Stomach (tissue), 9 donors: ENCODE data around the gene MNAT1. TPM values are rescaled to one million over a fixed set of nuclear protein-coding genes. Genes with fewer than 3 reads are reported as not detected.

Experiments used
- DNase-seq, 2 donors: peaks; one replicate each; pipeline versions ENCODE4 v3.0.0 to v3.0.0-alpha.2; 2013 to 2019
- H3K27ac ChIP-seq, 5 donors: fragments of 200-600 bp in 4 of 5; sonication (generic) in 4 of 5; one replicate each; pipeline ENCODE4 v1.5.1; 2013 to 2019; ENCODE audit warnings: mild to moderate bottlenecking in 1 of 5, moderate library complexity in 1 of 5
- H3K27me3 ChIP-seq, 3 donors: fragments of 200-600 bp; sonication (generic); one replicate each; pipeline ENCODE4 v1.5.1; 2017 to 2019; ENCODE audit warnings: mixed run types in 1 of 3
- H3K36me3 ChIP-seq, 4 donors: fragments of 200-600 bp; sonication (generic); 1 replicate in 3 of 4; 2 replicates in 1 of 4; pipeline ENCODE4 v1.5.1; 2016 to 2019
- H3K4me1 ChIP-seq, 4 donors: fragments of 200-600 bp; sonication (generic); one replicate each; pipeline ENCODE4 v1.5.1; 2016 to 2019
- H3K4me3 ChIP-seq, 4 donors: fragments of 200-600 bp; sonication (generic) in 3 of 4; one replicate each; pipeline ENCODE4 v1.5.1; 2016 to 2019; ENCODE audit warnings: mild to moderate bottlenecking in 1 of 4
- H3K9me3 ChIP-seq, 4 donors: fragments of 200-600 bp; sonication (generic); one replicate each; pipeline ENCODE4 v1.5.1; 2016 to 2019
- EP300 ChIP-seq: sonication (generic); formaldehyde crosslinking; IDR thresholded peaks from one replicate; pipeline ENCODE4 v1.6.1; 2017; ENCODE audit warnings: antibody characterized with exemption
- POLR2A ChIP-seq, 4 donors: fragments of 450-650 bp; IDR thresholded peaks; one replicate each; pipeline ENCODE4 v1.6.1; 2016; ENCODE audit warnings: antibody characterized with exemption in 4 of 4, control low read depth in 2 of 4, mild to moderate bottlenecking in 1 of 4, moderate library complexity in 1 of 4
- POLR2AphosphoS5 ChIP-seq, 3 donors: sonication (generic); formaldehyde crosslinking; IDR thresholded peaks; one replicate each; pipeline ENCODE4 v1.6.1; 2016; ENCODE audit warnings: antibody characterized with exemption in 3 of 3
- WGBS, 5 donors: extraction: QIAGEN DNeasy Blood & Tissue Kit in 3 of 5; methylation state at CpG; one replicate each; pipeline versions ENCODE4 v1.1.5 to v1.1.7; 2013 to 2018; 5-methylcytosine and 5-hydroxymethylcytosine counted together
- intact Hi-C: fragments of 100-400 bp; cut with DNase I; formaldehyde crosslinking; loops from one replicate; pipeline ENCODE4 v1.15.1; 2023; ENCODE audit warnings: low total_unique reads
- polyA plus RNA-seq, 3 donors: library from polyadenylated mRNA; stranded (reverse); fragments of 200-250 nt; gene quantifications; one replicate each; pipeline ENCODE4 v1.2.3, GENCODE V29; 2013
- total RNA-seq, 5 donors: library from RNA; depleted of rRNA; stranded (reverse); fragments of >200 nt; gene quantifications; one replicate each; pipeline versions ENCODE4 v1.1.0 to v1.2.3, GENCODE V29; 2014 to 2016
- TF ChIP-seq, protein P1 (sequence below), 7 experiments: fragments of 450-650 bp in 4 of 7; fragments of 200-600 bp in 3 of 7; sonication (generic) in 3 of 7; IDR thresholded peaks; one replicate each; pipeline ENCODE4 v1.5.1; 2016 to 2019; ENCODE audit warnings: antibody characterized with exemption in 7 of 7, control low read depth in 2 of 7, mild to moderate bottlenecking in 1 of 7
- donor health status: healthy with polysubstance abuse.
- donor health status: Bipolar disorder and iron deficiency.
- donor health status: healthy.

MNAT1 gene
- total and polyA plus RNA-seq, 8 donors, result 10.3 to 150 (median 19.9) TPM

DNA sequence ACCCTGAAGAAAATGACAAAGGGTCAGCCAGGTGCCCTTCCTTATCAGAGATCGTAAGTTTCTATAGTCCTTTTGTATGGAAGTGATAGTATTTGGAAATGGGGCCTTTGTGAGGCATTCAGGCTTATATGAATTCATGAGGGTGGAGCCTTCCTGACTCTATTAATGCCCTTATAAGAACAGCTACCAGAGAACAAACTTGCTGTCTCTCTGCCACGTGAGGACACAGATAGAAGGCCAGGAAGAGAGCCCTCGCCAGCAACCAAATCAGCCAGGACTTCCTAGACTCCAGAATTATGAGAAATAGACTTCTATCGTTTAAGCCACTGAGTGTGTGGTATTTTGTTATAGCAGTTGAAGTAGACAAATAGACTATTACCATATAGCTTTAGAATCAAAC is 209.6 kb downstream of the MNAT1 start:
- Histone ChIP-seq H3K4me3 (no peak overlapping the region), H3K36me3 (no peaks in the 10 kb centered on the region), H3K9me3 (no peaks in the 10 kb centered on the region), H3K27ac (no peak overlapping the region), H3K4me1 (peaks cover 0 to 7% (median 0%) of the 10 kb centered on the region in 4 donors), H3K27me3 (no peaks in the 10 kb centered on the region)
- no peak for TF ChIP-seq POLR2AphosphoS5 (IDR thresholded peaks at IDR 0.05)
- TF ChIP-seq, protein P1, sequence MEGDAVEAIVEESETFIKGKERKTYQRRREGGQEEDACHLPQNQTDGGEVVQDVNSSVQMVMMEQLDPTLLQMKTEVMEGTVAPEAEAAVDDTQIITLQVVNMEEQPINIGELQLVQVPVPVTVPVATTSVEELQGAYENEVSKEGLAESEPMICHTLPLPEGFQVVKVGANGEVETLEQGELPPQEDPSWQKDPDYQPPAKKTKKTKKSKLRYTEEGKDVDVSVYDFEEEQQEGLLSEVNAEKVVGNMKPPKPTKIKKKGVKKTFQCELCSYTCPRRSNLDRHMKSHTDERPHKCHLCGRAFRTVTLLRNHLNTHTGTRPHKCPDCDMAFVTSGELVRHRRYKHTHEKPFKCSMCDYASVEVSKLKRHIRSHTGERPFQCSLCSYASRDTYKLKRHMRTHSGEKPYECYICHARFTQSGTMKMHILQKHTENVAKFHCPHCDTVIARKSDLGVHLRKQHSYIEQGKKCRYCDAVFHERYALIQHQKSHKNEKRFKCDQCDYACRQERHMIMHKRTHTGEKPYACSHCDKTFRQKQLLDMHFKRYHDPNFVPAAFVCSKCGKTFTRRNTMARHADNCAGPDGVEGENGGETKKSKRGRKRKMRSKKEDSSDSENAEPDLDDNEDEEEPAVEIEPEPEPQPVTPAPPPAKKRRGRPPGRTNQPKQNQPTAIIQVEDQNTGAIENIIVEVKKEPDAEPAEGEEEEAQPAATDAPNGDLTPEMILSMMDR (IDR thresholded peaks at IDR 0.05), result no peak
- TF ChIP-seq EP300, result no peak
- TF ChIP-seq POLR2A (IDR thresholded peaks at IDR 0.05), result no peak
- WGBS, 5 donors, result 46 to 55% (median 47%) methylated on average over 4 of the region's 4 CpGs
- no peak for DNase-seq
- intact Hi-C loops, result no loop called here

DNA sequence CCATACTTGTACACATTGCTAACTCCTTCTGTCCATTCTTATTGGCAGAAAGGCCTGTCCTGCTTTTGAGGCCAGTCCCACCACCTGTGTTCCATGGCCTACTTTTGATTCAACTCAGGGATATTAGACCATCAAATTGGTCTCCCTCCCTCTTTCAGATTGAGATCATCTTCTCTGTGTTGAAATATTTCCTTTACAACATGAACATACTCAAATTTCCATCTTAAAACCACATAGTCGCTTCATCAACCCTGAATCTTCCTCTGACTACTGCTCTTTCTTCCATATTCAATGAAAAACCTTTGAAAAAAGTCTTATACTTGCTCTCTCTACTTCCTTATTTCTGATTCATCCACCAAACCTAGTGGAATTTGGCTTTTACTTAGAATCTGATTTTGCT is 211.4 kb downstream of the MNAT1 start:
- TF ChIP-seq POLR2A (IDR thresholded peaks at IDR 0.05) (no peak), EP300 (no peak), POLR2AphosphoS5 (IDR thresholded peaks at IDR 0.05) (no peak)
- TF ChIP-seq, protein P1 (IDR thresholded peaks at IDR 0.05), result no peak
- H3K9me3 ChIP-seq, result no peaks in the 10 kb centered on the region

DNA sequence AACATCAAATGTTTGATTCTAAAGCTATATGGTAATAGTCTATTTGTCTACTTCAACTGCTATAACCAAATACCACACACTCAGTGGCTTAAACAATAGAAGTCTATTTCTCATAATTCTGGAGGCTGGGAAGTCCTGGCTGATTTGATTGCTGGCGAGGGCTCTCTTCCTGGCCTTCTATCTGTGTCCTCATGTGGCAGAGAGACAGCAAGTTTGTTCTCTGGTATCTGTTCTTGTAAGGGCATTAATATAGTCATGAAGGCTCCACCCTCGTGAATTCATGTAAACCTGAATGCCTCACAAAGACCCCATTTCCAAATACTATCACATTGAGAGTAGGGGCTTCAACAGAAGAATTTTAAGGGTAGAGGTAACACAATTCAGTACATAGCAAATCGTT is 212.2 kb downstream of the MNAT1 start:
- Histone ChIP-seq H3K27ac (no peak overlapping the region), H3K9me3 (no peaks in the 10 kb centered on the region), H3K36me3 (no peaks in the 10 kb centered on the region), H3K27me3 (no peaks in the 10 kb centered on the region), H3K4me3 (no peak overlapping the region), H3K4me1 (peaks cover 0 to 7% (median 0%) of the 10 kb centered on the region in 4 donors)
- WGBS, 5 donors, result 93 to 96% (median 94%) methylated on average over 3 of the region's 3 CpGs
- TF ChIP-seq POLR2AphosphoS5 (IDR thresholded peaks at IDR 0.05) (no peak), EP300 (no peak), POLR2A (IDR thresholded peaks at IDR 0.05) (no peak)
- TF ChIP-seq, protein P1 (IDR thresholded peaks at IDR 0.05), result no peak
- intact Hi-C loops, result no loop called here
- DNase-seq, result no peak

More for the DNA sequence above, 211.4 kb downstream of the MNAT1 start:
- intact Hi-C loops, result no loop called here
- Histone ChIP-seq H3K27me3 (no peaks in the 10 kb centered on the region), H3K27ac (no peak overlapping the region), H3K4me3 (no peak overlapping the region), H3K36me3 (no peaks in the 10 kb centered on the region), H3K4me1 (peaks cover 0 to 7% (median 0%) of the 10 kb centered on the region in 4 donors)
- WGBS, 5 donors, result 84 to 92% (median 90%) methylated on average over 1 of the region's 1 CpG
- DNase-seq, result no peak

DNA sequence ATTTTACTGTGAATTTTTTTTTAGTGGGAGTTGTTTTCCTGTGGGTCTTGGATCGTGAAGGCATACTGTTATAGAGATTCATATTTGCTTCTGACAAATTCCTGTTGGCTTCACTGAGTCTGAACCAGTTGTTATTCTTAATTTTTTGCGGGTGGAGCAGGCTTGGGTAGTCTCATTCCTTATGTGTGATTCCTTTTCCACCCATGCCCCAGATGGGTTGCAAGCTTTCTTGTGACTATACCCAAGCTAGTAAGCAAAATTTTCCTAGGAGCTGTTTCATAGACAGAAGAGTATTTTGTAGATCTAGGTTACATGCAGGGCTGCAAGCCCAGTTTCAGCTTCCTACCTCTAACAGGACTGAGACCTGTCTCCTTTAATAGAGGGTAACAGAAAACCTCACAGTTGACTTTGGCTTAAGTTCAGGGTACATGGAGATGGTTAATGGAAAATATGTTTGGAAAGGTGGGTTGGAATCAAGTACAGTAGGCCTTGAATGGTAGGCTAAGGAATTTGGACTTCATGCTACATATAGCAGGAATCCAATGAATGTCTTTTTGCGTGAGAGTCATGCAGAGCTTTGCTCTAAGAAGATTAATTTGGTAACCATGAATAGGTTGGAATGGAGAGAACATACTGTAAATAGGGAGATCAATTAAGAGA is 217.3 kb downstream of the MNAT1 start:
- H3K36me3 ChIP-seq, result peaks cover 0 to 7% (median 0%) of the 10 kb centered on the region in 4 donors
- H3K9me3 ChIP-seq, result peaks cover 0 to 17% (median 11%) of the 10 kb centered on the region in 4 donors
- TF ChIP-seq POLR2AphosphoS5 (IDR thresholded peaks at IDR 0.05) (no peak), POLR2A (IDR thresholded peaks at IDR 0.05) (no peak), EP300 (no peak)
- TF ChIP-seq, protein P1 (IDR thresholded peaks at IDR 0.05), result no peak
- intact Hi-C loops, result no loop called here
- DNase-seq, result no peak
- H3K27me3 ChIP-seq, result no peaks in the 10 kb centered on the region
- H3K27ac ChIP-seq, result no peak overlapping the region
- H3K4me3 ChIP-seq, result no peak overlapping the region
- WGBS, 5 donors, result 58 to 62% (median 62%) methylated on average over 3 of the region's 3 CpGs
- H3K4me1 ChIP-seq, result no peaks in the 10 kb centered on the region
